ENCODE results near the gene MAFG. TPM values are rescaled to one million over a fixed set of nuclear protein-coding genes. Genes with fewer than 3 reads are reported as not detected.

Gene MAFG
- total and polyA plus RNA-seq, 2 of the 13 experiments (the other 11 are each of a cell fraction or from before 2014, with no cell fraction given) = 14.5 to 20.0 TPM

- TF ChIP-seq ZNF235 (CRISPR knock-in tag; IDR thresholded peaks at IDR 0.05; ENCODE audit: borderline replicate concordance) (0 out of 2 replicates have a peak, but pooled peaks have one; percentile 88), JUN (CRISPR knock-in tag; IDR thresholded peaks at IDR 0.05) (peak; percentile 77; the same call in 1 of the 2 replicates), NCOA1 (CRISPR knock-in tag; IDR thresholded peaks at IDR 0.05) (no peak), ZSCAN25 (CRISPR knock-in tag; IDR thresholded peaks at IDR 0.05) (peak; percentile 97), MAX (IDR thresholded peaks at IDR 0.05) (peak; percentile 99), AKNA (CRISPR knock-in tag; IDR thresholded peaks at IDR 0.05; ENCODE audit: borderline replicate concordance) (0 out of 2 replicates have a peak, but pooled peaks have one; percentile 64), ZNF280B (CRISPR knock-in tag; IDR thresholded peaks at IDR 0.05; ENCODE audit: borderline replicate concordance) (no peak), HINFP (CRISPR knock-in tag; IDR thresholded peaks at IDR 0.05; ENCODE audit: low read depth) (peak; percentile 90; the same call in 1 of the 2 replicates), ZNF556 (CRISPR knock-in tag; IDR thresholded peaks at IDR 0.05; ENCODE audit: borderline replicate concordance) (peak; percentile 94; the same call in 1 of the 2 replicates), ZIK1 (CRISPR knock-in tag; IDR thresholded peaks at IDR 0.05; ENCODE audit: borderline replicate concordance, low read depth) (peak; percentile 70; the same call in 1 of the 2 replicates), KLF16 (CRISPR knock-in tag; IDR thresholded peaks at IDR 0.05) (peak in 1 of 2 experiments; percentile 96; a peak in 2 of 4 replicates), BRD4 (CRISPR knock-in tag; IDR thresholded peaks at IDR 0.05) (peak; percentile 90; the same call in 1 of the 2 replicates), ZNF282 (IDR thresholded peaks at IDR 0.05; ENCODE audit: partially characterized antibody) (no peak), ELF4 (CRISPR knock-in tag; IDR thresholded peaks at IDR 0.05; ENCODE audit: borderline replicate concordance) (no peak; the same call in 1 of the 2 replicates), FOXA1 (IDR thresholded peaks at IDR 0.05) (no peak), FOXA1 (CRISPR knock-in tag; IDR thresholded peaks at IDR 0.05) (no peak), MZF1 (CRISPR knock-in tag; IDR thresholded peaks at IDR 0.05; ENCODE audit: borderline replicate concordance) (0 out of 2 replicates have a peak, but pooled peaks have one; percentile 70), ZNF224 (CRISPR knock-in tag; IDR thresholded peaks at IDR 0.05) (no peak), ZNF883 (CRISPR knock-in tag; IDR thresholded peaks at IDR 0.05; ENCODE audit: not compliant biosample characterization) (peak; percentile 80), PTBP1 (IDR thresholded peaks at IDR 0.05; ENCODE audit: low read depth, low read length, poor library complexity, severe bottlenecking) (no peak), ZNF615 (CRISPR knock-in tag; IDR thresholded peaks at IDR 0.05; ENCODE audit: borderline replicate concordance) (no peak)
Observed at GRCh38 chr17:81967533-81968395, 40.2 kb upstream of the MAFG start (continued).

All from HepG2 (cell line).